ENCODE results near the gene ZC3HAV1L.

DNA sequence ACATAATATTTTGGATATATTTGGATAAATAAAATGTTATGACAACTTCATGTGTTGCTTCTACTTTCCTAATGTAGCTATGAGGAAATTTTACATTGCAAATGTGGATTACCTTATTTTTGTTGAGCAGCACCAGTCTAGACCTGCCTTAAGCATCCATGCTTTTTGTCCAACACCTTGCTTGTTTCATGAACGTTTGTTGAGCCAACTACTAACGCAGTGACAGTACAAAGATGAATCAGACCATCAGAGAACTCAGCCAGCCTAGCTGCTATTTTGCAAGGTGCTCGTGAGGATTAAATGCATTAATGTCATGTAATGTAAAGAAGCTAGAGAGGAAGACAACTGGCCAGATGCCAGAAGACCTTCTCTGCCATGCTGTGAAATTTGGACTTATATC, 1.1 kb upstream of the ZC3HAV1L start:
- TF ChIP-seq CTCF (IDR thresholded peaks at IDR 0.05; ENCODE audit: borderline replicate concordance, extremely low read depth, low read length, poor library complexity, severe bottlenecking) (no peak), EZH2 (IDR thresholded peaks at IDR 0.05; ENCODE audit: borderline replicate concordance, low read depth, low read length, severe bottlenecking) (no peak)
